GM12801 (cell line): Measurements from ENCODE around the gene KCNQ4.

Experiments used
- TF ChIP-seq, protein P1 (sequence below): IDR thresholded peaks from one replicate; pipeline ENCODE4 v1.5.1; 2011; ENCODE audit warnings: control low read depth; ENCODE audit not compliant: insufficient read length; ENCODE audit errors: extremely low read depth

Gene KCNQ4

GRCh38 chr1:40787737-40788560 lies 4.4 kb downstream of the KCNQ4 start:
- TF ChIP-seq, protein P1, sequence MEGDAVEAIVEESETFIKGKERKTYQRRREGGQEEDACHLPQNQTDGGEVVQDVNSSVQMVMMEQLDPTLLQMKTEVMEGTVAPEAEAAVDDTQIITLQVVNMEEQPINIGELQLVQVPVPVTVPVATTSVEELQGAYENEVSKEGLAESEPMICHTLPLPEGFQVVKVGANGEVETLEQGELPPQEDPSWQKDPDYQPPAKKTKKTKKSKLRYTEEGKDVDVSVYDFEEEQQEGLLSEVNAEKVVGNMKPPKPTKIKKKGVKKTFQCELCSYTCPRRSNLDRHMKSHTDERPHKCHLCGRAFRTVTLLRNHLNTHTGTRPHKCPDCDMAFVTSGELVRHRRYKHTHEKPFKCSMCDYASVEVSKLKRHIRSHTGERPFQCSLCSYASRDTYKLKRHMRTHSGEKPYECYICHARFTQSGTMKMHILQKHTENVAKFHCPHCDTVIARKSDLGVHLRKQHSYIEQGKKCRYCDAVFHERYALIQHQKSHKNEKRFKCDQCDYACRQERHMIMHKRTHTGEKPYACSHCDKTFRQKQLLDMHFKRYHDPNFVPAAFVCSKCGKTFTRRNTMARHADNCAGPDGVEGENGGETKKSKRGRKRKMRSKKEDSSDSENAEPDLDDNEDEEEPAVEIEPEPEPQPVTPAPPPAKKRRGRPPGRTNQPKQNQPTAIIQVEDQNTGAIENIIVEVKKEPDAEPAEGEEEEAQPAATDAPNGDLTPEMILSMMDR = no peak

DNA sequence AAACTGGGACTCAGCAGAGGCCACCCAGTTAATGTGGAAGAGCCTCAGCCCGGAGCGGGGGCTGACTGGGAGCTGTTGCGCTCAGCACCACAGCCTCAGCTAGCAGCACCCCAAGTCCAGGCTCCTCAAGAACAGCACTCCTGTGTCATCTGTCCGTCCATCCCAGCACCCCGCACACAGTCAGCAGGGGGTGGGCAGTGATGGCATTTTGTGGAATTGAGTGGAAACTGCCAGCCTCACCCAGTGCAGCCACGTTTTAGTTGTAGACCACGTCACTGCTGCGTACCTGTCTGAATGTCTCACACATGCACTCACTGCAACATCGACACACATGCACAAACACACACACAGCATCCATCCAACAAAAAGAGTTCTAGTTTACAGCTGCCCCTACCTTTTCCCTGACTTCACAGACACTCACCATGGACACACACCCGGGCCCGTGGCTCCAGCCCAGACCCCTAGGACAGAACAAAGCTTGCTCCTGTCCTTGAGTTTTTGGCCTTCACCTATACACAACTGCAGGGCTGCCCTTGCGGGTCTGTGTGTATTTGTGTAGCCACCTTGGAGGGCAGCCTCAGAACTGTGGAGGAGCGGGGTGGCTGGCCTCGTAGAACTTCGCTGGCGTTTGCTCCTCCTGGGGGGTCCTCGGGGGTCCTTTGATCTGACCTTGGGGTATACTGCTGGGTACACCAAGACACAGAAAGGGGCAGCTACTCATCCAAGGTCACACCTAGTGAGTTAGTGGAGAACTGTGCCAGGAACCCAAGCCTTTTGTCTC lies 5.2 kb downstream of the KCNQ4 start:
- TF ChIP-seq, protein P1 = no peak

GRCh38 chr1:40789342-40789598 lies 5.7 kb downstream of the KCNQ4 start:
- TF ChIP-seq, protein P1 = no peak

DNA sequence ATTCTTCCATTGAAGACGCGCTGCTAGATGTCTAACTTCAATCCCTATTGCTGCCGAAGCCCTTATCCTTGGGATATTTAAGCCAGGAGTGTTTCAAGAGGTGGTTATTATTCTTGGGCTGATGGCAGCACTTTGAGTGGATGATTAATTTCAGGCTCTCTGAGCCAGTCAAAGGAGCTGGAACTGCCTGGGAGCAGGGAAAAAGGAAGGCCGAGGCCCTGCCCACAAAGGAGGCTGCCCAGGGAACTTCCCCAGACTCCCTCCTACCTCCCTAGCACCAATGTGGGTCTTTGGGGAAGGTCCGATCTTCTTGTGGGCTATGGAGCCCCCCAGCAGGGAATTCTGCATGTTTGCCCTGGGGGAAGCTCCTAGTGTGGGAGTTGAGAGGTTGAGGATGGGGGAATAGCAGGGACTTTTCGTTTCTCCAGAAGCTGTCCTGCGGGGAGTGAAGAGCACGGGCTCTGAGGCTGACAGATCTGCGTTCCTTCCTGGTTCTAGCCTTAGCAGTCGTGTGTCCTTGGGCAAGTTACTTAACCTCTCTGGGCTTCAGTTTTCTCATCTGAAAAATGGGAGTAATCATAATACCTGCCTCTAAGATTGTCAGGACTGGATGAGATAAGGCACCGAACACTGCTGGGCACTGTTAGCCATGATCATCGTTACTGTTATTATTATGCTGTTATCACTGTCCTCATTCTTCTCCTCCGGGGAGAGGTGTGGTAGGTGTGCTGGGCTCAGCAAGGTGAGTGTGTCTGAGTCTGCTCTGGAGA lies 6.3 kb downstream of the KCNQ4 start:
- TF ChIP-seq, protein P1 = no peak

DNA sequence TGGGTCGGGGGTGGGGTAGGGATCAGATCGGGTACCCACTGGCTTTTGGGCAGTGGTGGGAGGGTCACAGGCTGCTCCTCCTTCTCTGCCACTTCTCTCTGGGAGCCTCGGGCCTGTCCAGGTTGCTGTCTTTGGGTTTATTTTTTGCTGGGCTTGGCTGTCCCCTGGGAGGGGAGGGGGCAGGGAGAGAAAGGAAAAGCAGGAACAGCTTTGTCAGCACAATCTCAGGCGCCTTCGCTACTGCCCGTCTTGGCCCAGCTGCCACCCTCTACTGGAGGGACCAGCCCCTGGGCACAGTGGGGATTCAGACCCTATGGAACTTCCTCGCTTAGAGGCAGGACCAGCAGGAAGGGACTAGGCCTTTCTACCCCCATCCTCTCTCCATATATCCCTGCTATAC lies 8.4 kb downstream of the KCNQ4 start:
- TF ChIP-seq, protein P1 = no peak

- TF ChIP-seq, protein P1 = no peak
These were observed 10.0 kb downstream of the KCNQ4 start for GRCh38 chr1:40793617-40794016.

DNA sequence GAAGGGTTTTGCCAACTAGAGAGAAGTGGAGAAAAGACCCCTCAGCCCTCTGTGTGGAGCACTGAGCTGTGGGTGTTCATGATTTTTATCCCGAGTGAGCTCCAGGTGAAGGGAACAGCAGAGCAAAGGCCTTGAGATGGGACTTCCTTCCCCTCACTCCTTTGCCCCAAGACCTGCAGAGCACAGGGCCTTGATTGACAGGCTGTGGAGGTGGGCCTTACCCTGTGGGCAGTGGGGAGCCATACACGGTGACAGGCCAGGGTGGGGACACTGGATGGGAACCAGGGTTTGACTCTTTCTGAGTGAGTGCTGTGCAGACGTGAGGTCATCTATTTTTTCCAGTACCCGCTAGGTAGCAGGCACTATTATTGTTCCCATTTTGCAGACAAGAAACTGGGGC lies 10.5 kb downstream of the KCNQ4 start:
- TF ChIP-seq, protein P1 = no peak
